Activated CD8-positive, alpha-beta T cell treated with anti-CD3 and anti-CD28 coated beads for 36 hours (primary cell): ENCODE results near the gene MYT1. TPM values are rescaled to one million over a fixed set of nuclear protein-coding genes. Genes with fewer than 3 reads are reported as not detected.

ENCODE experiments used
- ATAC-seq: fragments of 200-7000 bp; cut with Tn5 transposase; one replicate; pipeline ENCODE4 v1.10.0; 2021; ENCODE audit warnings: mild to moderate bottlenecking, moderate library complexity
- CTCF ChIA-PET: fragments of 350-600 bp; sonication (Branson Sonifier 250); formaldehyde crosslinking; loops from one replicate; lab custom pipeline; 2021; ENCODE audit warnings: antibody characterized with exemption; lab: Charles Lee
- POLR2A ChIA-PET: fragments of 350-600 bp; sonication (Branson Sonifier 250); formaldehyde crosslinking; loops from one replicate; lab custom pipeline; 2021; ENCODE audit warnings: antibody characterized with exemption; lab: Charles Lee
- DNase-seq: peaks from one replicate; pipeline ENCODE4 v3.0.0-alpha.2; 2020
- H3K27ac Mint-ChIP-seq: one replicate; pipeline ENCODE4 v1.8.0; 2021; ENCODE audit warnings: mild to moderate bottlenecking, mixed read lengths
- H3K27me3 Mint-ChIP-seq: one replicate; pipeline ENCODE4 v1.8.0; 2021; ENCODE audit warnings: mixed read lengths
- H3K36me3 Mint-ChIP-seq: one replicate; pipeline ENCODE4 v1.8.0; 2021; ENCODE audit warnings: low read depth, mixed read lengths
- H3K4me1 Mint-ChIP-seq: one replicate; pipeline ENCODE4 v1.8.0; 2021; ENCODE audit warnings: low read depth, mixed read lengths
- H3K4me3 Mint-ChIP-seq: one replicate; pipeline ENCODE4 v1.8.0; 2021; ENCODE audit warnings: mild to moderate bottlenecking, moderate library complexity, mixed read lengths
- H3K9me3 Mint-ChIP-seq: one replicate; pipeline ENCODE4 v1.8.0; 2021; ENCODE audit warnings: mixed read lengths
- intact Hi-C: fragments of 100-400 bp; cut with micrococcal nuclease; formaldehyde crosslinking; loops from one replicate; pipeline ENCODE4 v1.10.0; 2022
- total RNA-seq, 2 experiments: library from RNA; stranded (reverse); gene quantifications; one replicate each; pipeline ENCODE4 v1.2.3, GENCODE V29; 2021
- TF ChIP-seq, protein P1 (sequence below): fragments of 200-600 bp; IDR thresholded peaks from one replicate; pipeline ENCODE4 v1.8.0; 2022; ENCODE audit warnings: antibody characterized with exemption, mild to moderate bottlenecking

The MYT1 gene
- total RNA-seq, 2 experiments from 2014 or later, result not detected

DNA sequence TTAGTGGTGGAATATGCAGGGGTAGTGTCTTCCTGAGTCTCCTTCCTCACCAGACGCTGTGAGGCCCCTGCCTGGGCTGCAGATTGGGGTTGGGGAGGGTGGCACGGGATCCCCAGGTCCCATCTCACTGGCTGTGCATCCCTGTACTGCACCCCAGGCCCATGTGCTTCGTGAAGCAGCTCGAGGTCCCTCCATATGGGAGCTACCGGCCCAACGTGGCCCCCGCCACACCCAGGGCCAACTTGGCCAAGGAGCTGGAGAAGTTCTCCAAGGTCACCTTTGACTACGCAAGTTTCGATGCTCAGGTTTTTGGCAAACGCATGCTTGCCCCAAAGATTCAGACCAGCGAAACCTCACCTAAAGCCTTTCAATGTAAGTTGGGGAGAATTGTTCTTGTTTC, 52.7 kb downstream of the MYT1 start:
- POLR2A ChIA-PET, result interaction anchor here (0.6 kb wide), 2 partner anchors 42 to 108 kb away, joined by 4 to 5 read pairs; no protein-coding TSS in a partner anchor

DNA sequence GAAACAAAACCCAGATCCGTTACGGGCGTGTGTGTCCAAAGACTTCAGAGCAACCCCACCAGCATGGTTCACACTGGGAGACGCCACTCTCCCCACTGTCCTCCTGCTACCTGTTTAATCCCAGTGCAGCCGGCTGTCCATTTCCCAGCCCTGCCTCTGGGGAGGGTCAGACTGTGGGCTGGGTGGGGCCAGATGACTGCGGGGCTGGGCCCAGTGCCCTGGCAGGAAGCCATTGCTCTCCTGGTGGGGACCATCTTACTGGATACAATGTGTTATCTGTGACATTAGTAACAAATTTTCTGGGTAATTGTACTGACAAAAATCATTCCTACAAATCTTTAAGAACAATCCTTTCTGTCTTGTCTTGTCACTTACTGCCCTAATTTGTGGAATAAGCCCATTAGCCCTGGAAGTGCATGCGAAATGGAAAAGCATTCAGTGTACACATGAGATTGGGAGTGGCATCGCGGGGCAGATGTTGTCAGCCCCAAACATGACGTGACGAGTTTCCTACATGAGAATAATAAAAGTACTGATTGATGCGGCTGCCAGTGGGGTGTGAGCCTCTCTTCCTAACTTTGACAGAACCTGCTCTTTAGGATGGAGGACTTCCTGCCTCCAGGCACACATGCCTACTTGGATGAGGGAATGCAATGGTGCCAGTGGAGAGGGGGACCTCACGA, 53.4 kb downstream of the MYT1 start:
- no peak for DNase-seq
- Mint-ChIP-seq H3K27me3 (no peaks in the 10 kb centered on the region), H3K4me1 (peaks cover 10% of the 10 kb centered on the region), H3K9me3 (no peaks in the 10 kb centered on the region), H3K36me3 (no peaks in the 10 kb centered on the region), H3K4me3 (no peak overlapping the region), H3K27ac (no peak overlapping the region)
- ATAC-seq, result no peak
- ChIA-PET CTCF (no interaction called here), POLR2A (interaction anchor here (1.0 kb wide), 1 partner anchor 25 kb away, joined by 3 read pairs; no protein-coding TSS in a partner anchor)
- TF ChIP-seq, protein P1, sequence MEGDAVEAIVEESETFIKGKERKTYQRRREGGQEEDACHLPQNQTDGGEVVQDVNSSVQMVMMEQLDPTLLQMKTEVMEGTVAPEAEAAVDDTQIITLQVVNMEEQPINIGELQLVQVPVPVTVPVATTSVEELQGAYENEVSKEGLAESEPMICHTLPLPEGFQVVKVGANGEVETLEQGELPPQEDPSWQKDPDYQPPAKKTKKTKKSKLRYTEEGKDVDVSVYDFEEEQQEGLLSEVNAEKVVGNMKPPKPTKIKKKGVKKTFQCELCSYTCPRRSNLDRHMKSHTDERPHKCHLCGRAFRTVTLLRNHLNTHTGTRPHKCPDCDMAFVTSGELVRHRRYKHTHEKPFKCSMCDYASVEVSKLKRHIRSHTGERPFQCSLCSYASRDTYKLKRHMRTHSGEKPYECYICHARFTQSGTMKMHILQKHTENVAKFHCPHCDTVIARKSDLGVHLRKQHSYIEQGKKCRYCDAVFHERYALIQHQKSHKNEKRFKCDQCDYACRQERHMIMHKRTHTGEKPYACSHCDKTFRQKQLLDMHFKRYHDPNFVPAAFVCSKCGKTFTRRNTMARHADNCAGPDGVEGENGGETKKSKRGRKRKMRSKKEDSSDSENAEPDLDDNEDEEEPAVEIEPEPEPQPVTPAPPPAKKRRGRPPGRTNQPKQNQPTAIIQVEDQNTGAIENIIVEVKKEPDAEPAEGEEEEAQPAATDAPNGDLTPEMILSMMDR, result no peak
- intact Hi-C loops, result no loop called here

More for the DNA sequence above, 52.7 kb downstream of the MYT1 start:
- H3K27ac Mint-ChIP-seq, result no peak overlapping the region
- intact Hi-C loops, result no loop called here
- no peak for DNase-seq
- H3K27me3 Mint-ChIP-seq, result no peaks in the 10 kb centered on the region
- CTCF ChIA-PET, result no interaction called here
- ATAC-seq, result no peak
- H3K36me3 Mint-ChIP-seq, result no peaks in the 10 kb centered on the region
- TF ChIP-seq, protein P1, result no peak
- peaks cover 10% of the 10 kb centered on the region for H3K4me1 Mint-ChIP-seq
- no peak overlapping the region for H3K4me3 Mint-ChIP-seq
- H3K9me3 Mint-ChIP-seq, result no peaks in the 10 kb centered on the region

DNA sequence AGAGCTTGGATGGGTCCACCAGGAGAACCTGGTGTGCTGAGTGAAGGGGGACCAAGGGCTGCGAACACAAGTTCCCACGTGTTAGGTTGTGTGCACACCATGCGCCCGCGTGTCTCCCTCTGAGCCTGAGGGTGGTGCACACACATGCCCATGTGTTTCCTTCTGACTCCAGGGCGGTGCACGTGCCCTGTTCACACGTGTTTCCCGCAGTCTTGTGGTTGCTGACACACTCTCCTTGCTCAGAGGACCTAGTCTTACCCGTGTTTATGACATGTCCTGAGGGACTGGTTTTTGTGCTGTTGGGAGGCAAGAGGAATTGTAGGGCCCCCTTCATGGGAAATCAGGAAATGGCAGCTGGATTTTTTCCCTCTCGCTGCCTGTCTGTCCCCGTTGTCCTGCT, 55.0 kb downstream of the MYT1 start:
- DNase-seq (no peak), ATAC-seq (no peak)
- no peaks in the 10 kb centered on the region for H3K27me3 Mint-ChIP-seq
- H3K9me3 Mint-ChIP-seq, result no peaks in the 10 kb centered on the region
- ChIA-PET CTCF (no interaction called here), POLR2A (interaction anchor here (1.0 kb wide), 1 partner anchor 24 kb away, joined by 3 read pairs; no protein-coding TSS in a partner anchor)
- no peak overlapping the region for H3K4me3 Mint-ChIP-seq
- intact Hi-C loops, result no loop called here
- H3K27ac Mint-ChIP-seq, result no peak overlapping the region
- peaks cover 12% of the 10 kb centered on the region for H3K4me1 Mint-ChIP-seq
- TF ChIP-seq, protein P1, result no peak
- no peaks in the 10 kb centered on the region for H3K36me3 Mint-ChIP-seq

DNA sequence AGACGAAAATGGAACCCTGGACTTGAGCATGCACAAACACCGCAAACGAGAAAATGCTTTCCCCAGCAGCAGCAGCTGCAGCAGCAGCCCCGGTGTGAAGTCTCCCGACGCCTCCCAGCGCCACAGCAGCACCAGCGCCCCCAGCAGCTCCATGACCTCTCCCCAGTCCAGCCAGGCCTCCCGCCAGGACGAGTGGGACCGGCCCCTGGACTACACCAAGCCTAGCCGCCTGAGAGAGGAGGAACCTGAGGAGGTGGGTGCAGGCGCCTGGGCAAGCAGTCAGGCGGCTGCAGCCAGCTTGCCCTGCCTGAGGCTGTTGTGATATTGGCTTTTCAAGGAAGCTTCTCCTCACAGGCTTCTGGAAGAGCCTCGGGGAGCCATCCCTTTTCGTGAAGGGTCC, 55.5 kb downstream of the MYT1 start:
- intact Hi-C loops, result no loop called here
- H3K4me1 Mint-ChIP-seq, result peaks cover 13% of the 10 kb centered on the region
- ATAC-seq, result no peak
- H3K9me3 Mint-ChIP-seq, result no peaks in the 10 kb centered on the region
- H3K27ac Mint-ChIP-seq, result no peak overlapping the region
- DNase-seq, result no peak
- H3K27me3 Mint-ChIP-seq, result no peaks in the 10 kb centered on the region
- POLR2A ChIA-PET, result no interaction called here
- TF ChIP-seq, protein P1, result no peak
- CTCF ChIA-PET, result no interaction called here
- no peaks in the 10 kb centered on the region for H3K36me3 Mint-ChIP-seq
- H3K4me3 Mint-ChIP-seq, result no peak overlapping the region

DNA sequence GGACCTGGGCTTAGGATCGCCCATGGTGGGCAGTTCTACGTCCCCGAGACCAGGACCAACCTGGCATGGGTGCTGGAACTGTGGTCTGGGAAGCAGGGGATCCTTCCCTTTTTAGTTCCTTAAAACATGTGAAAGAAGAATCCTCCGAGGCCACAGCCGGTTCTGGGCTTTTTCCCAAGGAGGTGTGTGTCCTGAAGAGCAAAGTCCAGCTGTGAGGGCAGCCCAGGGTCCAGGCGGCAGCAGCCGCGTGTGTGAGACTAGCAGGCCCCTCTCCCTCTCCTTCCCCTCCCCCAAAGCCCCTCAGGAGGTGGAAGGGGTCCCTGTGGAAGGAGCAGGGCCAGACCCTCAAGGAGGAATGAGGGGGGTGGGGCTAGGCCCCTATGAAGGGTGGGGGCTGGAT, 56.2 kb downstream of the MYT1 start:
- TF ChIP-seq, protein P1, result no peak
- DNase-seq (no peak), ATAC-seq (no peak)
- Mint-ChIP-seq H3K4me1 (peaks cover 11% of the 10 kb centered on the region), H3K4me3 (no peak overlapping the region), H3K36me3 (no peaks in the 10 kb centered on the region), H3K27ac (no peak overlapping the region), H3K27me3 (no peaks in the 10 kb centered on the region), H3K9me3 (no peaks in the 10 kb centered on the region)
- intact Hi-C loops, result no loop called here
- ChIA-PET POLR2A (no interaction called here), CTCF (no interaction called here)
